ENCODE data around the gene KLK1. TPM values are rescaled to one million over a fixed set of nuclear protein-coding genes. Genes with fewer than 3 reads are reported as not detected.

Gene KLK1
- total and polyA plus RNA-seq, 7 donors = 44.6 to 398 (median 277) TPM; not detected in 4

- H3K27ac ChIP-seq = no peak overlapping the region
- no peaks in the 10 kb centered on the region for H3K9me3 ChIP-seq
- H3K27me3 ChIP-seq = peaks cover 0 to 34% (median 13%) of the 10 kb centered on the region in 3 donors
- no peaks in the 10 kb centered on the region for H3K36me3 ChIP-seq
- WGBS, 2 donors = 80 to 89% methylated on average over 7 of the region's 7 CpGs
- H3K4me3 ChIP-seq = no peak overlapping the region
- intact Hi-C loops (cut with DNase I) = no loop called here
- TF ChIP-seq EP300 (IDR thresholded peaks at IDR 0.05) (no peak), POLR2A (IDR thresholded peaks at IDR 0.05) (no peak), CTCF (IDR thresholded peaks at IDR 0.05) (no peak), POLR2AphosphoS5 (IDR thresholded peaks at IDR 0.05) (no peak)
- peaks cover 0 to 11% (median 8%) of the 10 kb centered on the region in 4 donors for H3K4me1 ChIP-seq
- no peak for DNase-seq
Measured at GRCh38 chr19:50831026-50831396, 7.4 kb upstream of the KLK1 start.

- H3K36me3 ChIP-seq = no peaks in the 10 kb centered on the region
- H3K27me3 ChIP-seq = peaks cover 0 to 29% (median 12%) of the 10 kb centered on the region in 3 donors
- H3K9me3 ChIP-seq = no peaks in the 10 kb centered on the region
- intact Hi-C loops (cut with DNase I) = no loop called here
- TF ChIP-seq EP300 (IDR thresholded peaks at IDR 0.05) (no peak), CTCF (IDR thresholded peaks at IDR 0.05) (no peak), POLR2AphosphoS5 (IDR thresholded peaks at IDR 0.05) (no peak), POLR2A (IDR thresholded peaks at IDR 0.05) (no peak)
- 39 to 49% methylated on average over 17 of the region's 17 CpGs for WGBS, 2 donors
- no peak overlapping the region for H3K27ac ChIP-seq
- peaks cover 0 to 5% (median 3%) of the 10 kb centered on the region in 4 donors for H3K4me1 ChIP-seq
- H3K4me3 ChIP-seq = no peak overlapping the region
- DNase-seq = no peak
Measured at GRCh38 chr19:50830266-50831025, 6.9 kb upstream of the KLK1 start.

- DNase-seq = no peak
- 77% methylated on average over 5 of the region's 5 CpGs for WGBS, 2 donors
- intact Hi-C loops (cut with DNase I) = no loop called here
Measured at GRCh38 chr19:50829801-50830200, 6.2 kb upstream of the KLK1 start.

GRCh38 chr19:50827476-50827875 is 3.9 kb upstream of the KLK1 start:
- TF ChIP-seq EP300 (IDR thresholded peaks at IDR 0.05) (no peak), POLR2AphosphoS5 (IDR thresholded peaks at IDR 0.05) (no peak), POLR2A (IDR thresholded peaks at IDR 0.05) (no peak), CTCF (IDR thresholded peaks at IDR 0.05) (no peak)
- no peaks in the 10 kb centered on the region for H3K9me3 ChIP-seq
- DNase-seq = no peak
- no peaks in the 10 kb centered on the region for H3K4me1 ChIP-seq
- peaks cover 0 to 37% (median 20%) of the 10 kb centered on the region in 3 donors for H3K27me3 ChIP-seq
- H3K27ac ChIP-seq = no peak overlapping the region
- H3K4me3 ChIP-seq = no peak overlapping the region
- intact Hi-C loops (cut with DNase I) = no loop called here
- 84 to 91% methylated on average over 14 of the region's 14 CpGs for WGBS, 2 donors
- no peaks in the 10 kb centered on the region for H3K36me3 ChIP-seq

More at GRCh38 chr19:50829801-50830200, 6.2 kb upstream of the KLK1 start:
- no peaks in the 10 kb centered on the region for H3K4me1 ChIP-seq
- no peaks in the 10 kb centered on the region for H3K36me3 ChIP-seq
- H3K4me3 ChIP-seq = no peak overlapping the region
- H3K27ac ChIP-seq = no peak overlapping the region
- TF ChIP-seq POLR2AphosphoS5 (IDR thresholded peaks at IDR 0.05) = no peak
- TF ChIP-seq POLR2A (IDR thresholded peaks at IDR 0.05) = no peak
- no peak for TF ChIP-seq CTCF (IDR thresholded peaks at IDR 0.05)
- TF ChIP-seq EP300 (IDR thresholded peaks at IDR 0.05) = no peak
- H3K9me3 ChIP-seq = no peaks in the 10 kb centered on the region
- peaks cover 0 to 28% (median 12%) of the 10 kb centered on the region in 3 donors for H3K27me3 ChIP-seq
